Brain pericyte (primary cell): ENCODE measurements around the gene LPAR1.
"Not testable (repeated sequence)": the region's sequence is repeated elsewhere in the genome, so short reads cannot be mapped to it uniquely, and the experiment has no call there.

ENCODE experiments used
- DNase-seq: peaks from one replicate; pipeline ENCODE4 v3.0.0-alpha.2; 2012; ENCODE audit warnings: low read depth, low spot score

LPAR1 gene

DNA sequence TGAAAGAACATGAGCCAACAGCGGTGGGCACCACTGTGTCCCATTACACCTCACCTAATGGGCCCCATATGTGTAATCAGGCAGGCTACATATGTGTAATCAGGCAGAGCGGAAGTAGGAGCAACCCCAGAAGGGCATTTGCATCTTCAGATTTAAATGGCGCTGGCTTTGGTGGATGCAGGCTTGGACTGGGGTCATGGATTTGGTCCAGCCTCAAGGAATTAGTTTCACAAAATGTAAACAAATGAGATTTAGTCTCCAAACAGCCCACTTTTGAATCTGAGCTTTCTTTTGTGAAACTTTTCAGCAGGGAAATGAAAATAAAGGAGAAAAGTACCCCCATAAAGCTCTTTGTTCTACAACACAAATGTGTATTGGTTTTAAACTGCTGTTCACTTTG is 161.3 kb downstream of the LPAR1 start:
- DNase-seq: no peak

GRCh38 chr9:110874963-110875674 is 163.2 kb downstream of the LPAR1 start:
- no peak for DNase-seq

GRCh38 chr9:110872920-110873319 is 165.3 kb downstream of the LPAR1 start:
- no peak for DNase-seq

DNA sequence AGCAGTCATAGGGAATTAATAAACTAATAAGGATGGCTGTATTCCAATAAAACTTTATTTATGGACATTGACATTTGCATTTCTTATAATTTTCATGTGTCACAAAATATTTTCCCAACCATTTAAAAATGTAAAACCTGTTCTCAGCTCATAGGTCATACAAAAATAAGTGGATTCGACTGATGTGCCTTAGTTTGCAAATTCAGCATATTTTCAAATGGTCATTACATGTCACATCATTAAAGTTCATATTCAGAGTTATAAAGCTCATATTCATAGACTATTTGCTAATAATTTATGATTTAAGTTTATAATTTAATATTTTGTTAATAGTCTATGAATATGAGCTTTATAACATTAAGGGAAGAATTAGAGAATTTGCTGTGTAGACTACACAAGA is 166.5 kb downstream of the LPAR1 start:
- no peak for DNase-seq

- no peak for DNase-seq
These were observed 168.3 kb downstream of the LPAR1 start for GRCh38 chr9:110869931-110870330.

GRCh38 chr9:110864011-110864410 is 174.3 kb downstream of the LPAR1 start:
- DNase-seq: no peak

- DNase-seq: not testable (repeated sequence)
These were observed 176.7 kb downstream of the LPAR1 start for GRCh38 chr9:110861370-110862110.

GRCh38 chr9:110856772-110857171 is 181.5 kb downstream of the LPAR1 start:
- no peak for DNase-seq

DNA sequence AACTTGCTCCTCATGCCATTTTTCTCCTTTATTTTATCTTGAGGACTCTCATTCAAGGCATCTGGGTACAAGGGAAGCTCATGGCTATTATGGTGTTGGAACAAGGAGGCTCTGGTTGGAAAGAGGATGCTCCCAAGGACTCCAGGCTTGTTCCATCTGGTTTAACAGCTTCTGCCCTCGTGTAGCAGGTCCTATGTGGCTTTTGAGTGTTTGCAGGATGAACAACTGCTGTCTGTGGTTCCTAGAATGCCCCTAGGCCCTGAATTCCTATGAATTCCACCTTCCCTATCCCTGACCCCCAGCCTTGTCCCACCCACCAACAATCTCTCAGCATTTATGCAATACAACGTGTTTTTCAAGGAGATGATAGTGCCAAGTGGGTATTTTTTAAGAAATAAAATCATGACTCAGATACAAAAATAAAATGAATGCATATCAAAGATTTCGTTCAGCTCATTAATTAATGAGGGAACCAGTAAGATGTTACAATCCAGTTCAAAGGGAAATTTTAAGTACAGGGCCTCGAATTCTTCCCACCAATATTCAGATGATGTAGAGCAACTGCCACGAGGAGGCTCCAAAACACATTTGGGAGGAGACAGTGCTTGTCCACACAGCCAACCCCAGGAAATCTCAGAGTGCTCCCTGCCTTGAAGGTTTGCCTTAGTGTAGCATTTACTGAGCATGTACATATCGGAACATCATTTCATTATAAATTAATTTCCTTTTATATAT is 187.7 kb downstream of the LPAR1 start:
- no peak for DNase-seq

GRCh38 chr9:110847671-110848070 is 190.6 kb downstream of the LPAR1 start:
- no peak for DNase-seq

- DNase-seq: no peak
These were observed 192.1 kb downstream of the LPAR1 start for GRCh38 chr9:110846215-110846614.

DNA sequence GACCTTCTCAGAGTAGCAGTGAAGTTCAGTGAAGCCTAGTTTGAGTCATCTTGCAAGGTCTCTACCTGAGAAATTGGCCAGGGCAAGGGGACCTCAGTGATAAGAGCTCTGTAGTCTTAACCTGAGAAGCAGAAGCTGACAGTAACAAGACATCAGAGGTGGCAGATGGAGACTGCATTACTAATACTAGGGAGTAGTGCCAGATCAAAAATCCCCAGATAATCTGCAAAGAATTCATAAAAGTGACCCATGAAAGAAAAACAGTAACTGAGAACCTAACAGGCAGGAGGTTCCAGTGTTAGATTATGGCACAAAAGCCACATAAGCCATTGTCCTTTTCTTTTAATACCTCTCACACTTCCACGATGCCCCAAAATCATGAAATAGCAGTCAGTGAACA is 194.1 kb downstream of the LPAR1 start:
- no peak for DNase-seq

DNA sequence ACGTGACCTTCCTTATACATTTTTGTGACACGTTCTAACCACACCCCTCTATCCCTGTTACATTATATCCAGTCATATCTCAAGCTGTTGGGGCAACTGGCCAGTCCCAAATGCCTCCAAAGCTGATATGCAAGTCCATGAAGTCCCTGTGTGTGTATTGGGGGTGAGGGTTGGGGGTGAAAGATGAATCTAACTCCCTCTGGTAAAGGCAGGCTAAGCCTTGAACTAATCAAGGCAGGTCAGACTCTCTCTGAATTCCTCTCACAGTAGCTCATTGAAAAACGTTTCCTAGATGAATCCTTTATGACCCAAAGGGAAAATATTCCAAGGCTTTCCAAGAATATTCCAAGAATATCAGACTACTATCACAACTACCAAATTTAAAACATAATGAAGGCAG is 195.3 kb downstream of the LPAR1 start:
- DNase-seq: no peak

GRCh38 chr9:110842169-110842568 is 196.1 kb downstream of the LPAR1 start:
- DNase-seq: no peak

DNA sequence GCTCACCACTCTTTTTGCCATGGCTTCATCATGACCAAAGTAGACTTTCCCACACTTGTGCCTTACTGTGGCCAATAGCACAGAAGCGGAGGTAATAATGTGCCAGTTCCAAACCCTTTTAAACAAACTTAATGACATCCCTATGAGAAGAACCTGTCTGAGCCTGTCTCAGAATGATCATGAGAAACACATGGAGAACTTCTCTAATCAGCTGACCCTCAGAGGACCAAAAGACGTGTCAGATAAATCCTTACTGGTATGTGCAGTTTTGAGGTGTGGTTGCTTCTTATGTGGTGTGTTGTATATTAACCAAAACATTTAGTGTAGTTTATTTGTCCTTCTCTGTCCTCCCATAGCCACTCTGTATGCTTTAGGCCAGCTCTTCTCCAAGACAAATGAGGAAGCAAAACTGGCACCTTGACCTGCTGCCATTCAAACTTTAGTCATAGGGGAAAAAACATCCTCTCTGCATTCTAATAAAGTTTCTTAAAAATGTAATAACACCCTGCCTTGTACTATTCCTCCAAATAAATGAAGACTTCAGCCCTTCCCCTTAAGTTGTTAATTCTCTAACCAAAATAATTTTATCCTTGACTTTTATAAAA is 200.8 kb downstream of the LPAR1 start:
- DNase-seq: no peak

DNA sequence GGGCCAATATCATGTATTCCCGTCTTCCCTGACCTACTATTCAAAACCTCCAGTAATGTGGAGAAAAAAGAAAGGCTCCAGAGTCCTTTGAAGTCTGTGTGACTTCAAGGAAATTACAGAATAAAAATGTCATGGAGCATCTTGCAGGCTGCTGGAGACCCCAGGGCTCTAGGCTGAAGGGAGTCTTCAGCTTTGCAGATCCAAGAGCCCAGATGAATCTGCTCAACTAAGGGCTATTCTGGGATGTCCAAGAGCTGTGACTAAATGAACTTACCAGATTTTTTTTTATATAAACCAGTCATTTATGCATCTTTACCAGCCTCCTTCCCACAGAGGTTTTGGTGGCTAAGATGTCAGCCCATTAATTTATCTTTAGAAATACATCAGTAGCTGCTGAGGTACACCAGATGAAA is 202.4 kb downstream of the LPAR1 start:
- no peak for DNase-seq

DNA sequence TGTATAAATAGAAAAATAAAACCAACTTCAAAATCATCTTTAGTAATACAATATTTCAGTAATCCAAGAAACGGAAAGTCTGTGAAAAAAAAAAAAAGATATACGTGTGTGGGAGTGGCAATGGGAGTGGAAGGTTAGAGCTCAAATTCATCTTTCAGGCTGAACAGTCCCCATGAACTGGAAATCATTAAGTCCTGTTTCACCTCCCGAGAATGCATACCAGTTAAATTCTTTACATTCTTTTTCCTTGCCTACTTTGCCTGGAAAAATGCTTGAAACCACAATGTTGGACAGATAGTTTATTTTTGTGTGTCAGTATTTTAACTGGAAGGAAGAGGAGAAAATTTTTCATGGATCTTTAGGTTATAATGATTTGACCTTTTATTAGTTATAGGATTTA is 202.9 kb downstream of the LPAR1 start:
- no peak for DNase-seq

GRCh38 chr9:110832926-110833325 is 205.3 kb downstream of the LPAR1 start:
- no peak for DNase-seq

DNA sequence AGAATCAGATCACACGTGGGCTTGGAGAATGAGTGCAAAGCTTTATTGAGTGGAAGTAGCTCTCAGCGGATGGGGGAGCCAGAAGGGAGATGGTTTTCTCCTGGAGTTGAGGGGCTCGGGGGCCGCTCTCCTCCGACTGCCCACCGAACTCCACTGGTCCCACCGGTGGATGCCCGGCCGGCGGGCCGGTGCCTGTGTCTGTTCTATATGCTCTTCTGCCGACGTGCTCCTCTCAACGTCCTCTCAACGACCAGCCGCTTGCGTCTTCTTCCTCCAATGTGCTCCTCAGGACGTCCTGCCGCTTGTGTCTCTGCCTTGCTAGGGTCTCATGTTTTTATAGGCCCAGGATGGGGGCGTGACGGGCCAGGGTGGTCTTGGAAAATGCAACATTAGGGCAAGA is 207.8 kb downstream of the LPAR1 start:
- DNase-seq: no peak

DNA sequence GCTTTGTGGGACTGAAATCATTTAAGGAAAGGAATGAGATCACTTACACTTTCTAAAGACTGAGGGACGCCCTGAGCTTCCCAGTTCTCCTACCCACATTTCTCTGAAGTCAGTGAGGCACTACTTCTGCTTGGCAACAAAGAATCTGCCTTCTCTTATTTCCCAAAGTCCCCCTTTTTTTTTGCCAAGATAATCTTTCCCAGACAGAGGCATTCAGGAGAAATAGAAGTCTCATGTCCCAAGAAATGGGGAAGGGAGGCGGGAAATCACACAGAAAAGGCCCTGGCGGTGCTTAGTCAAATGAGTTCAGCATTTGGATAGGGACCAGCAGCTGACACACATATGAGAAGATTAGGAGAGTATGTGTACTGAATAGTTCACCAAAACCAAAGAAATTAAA is 210.0 kb downstream of the LPAR1 start:
- DNase-seq: no peak

GRCh38 chr9:110826400-110826799 is 211.9 kb downstream of the LPAR1 start:
- not testable (repeated sequence) for DNase-seq

GRCh38 chr9:110825950-110826349 is 212.3 kb downstream of the LPAR1 start:
- DNase-seq: no peak
